Natural killer cell (primary cell): ENCODE data around the gene UTS2R. TPM values are rescaled to one million over a fixed set of nuclear protein-coding genes. Genes with fewer than 3 reads are reported as not detected.

Experiments used
- ATAC-seq, 3 donors: fragments of 150-1000 bp in 2 of 3; fragments of 200-7000 bp in 1 of 3; cut with Tn5 transposase; 1 replicate in 1 of 3; 2 replicates in 2 of 3; pipeline ENCODE4 v1.10.0; 2021; ENCODE audit warnings: mild to moderate bottlenecking in 2 of 3, moderate library complexity in 2 of 3
- DNase-seq, 2 donors: peaks; one replicate each; pipeline versions ENCODE4 v3.0.0 to v3.0.0-alpha.2; 2013 to 2021; ENCODE audit warnings: mixed read lengths in 1 of 2
- H3K27ac ChIP-seq: one replicate; pipeline ENCODE4 v1.5.1; 2013; ENCODE audit warnings: mild to moderate bottlenecking, low read length
- H3K27me3 ChIP-seq: one replicate; pipeline ENCODE4 v1.6.1; 2013; ENCODE audit warnings: low read length; ENCODE audit not compliant: control insufficient read depth, insufficient read depth
- H3K36me3 ChIP-seq: one replicate; pipeline ENCODE4 v1.6.1; 2013; ENCODE audit warnings: low read length; ENCODE audit not compliant: control insufficient read depth, insufficient read depth
- H3K4me1 ChIP-seq: one replicate; pipeline ENCODE4 v1.6.1; 2013; ENCODE audit warnings: low read length; ENCODE audit not compliant: control insufficient read depth, insufficient read depth
- H3K4me3 ChIP-seq: one replicate; pipeline ENCODE4 v1.5.1; 2013; ENCODE audit warnings: low read length
- H3K9me3 ChIP-seq: one replicate; pipeline ENCODE4 v1.6.1; 2013; ENCODE audit warnings: low read length; ENCODE audit not compliant: control insufficient read depth, insufficient read depth
- H3K27ac Mint-ChIP-seq, 2 donors: one replicate each; pipeline ENCODE4 v1.8.0; 2022; ENCODE audit warnings: mild to moderate bottlenecking in 2 of 2, mixed read lengths in 2 of 2, moderate library complexity in 1 of 2
- H3K27me3 Mint-ChIP-seq, 2 donors: one replicate each; pipeline ENCODE4 v1.8.0; 2022; ENCODE audit warnings: low read depth in 2 of 2, mixed read lengths in 2 of 2
- H3K36me3 Mint-ChIP-seq: one replicate; pipeline ENCODE4 v1.8.0; 2022; ENCODE audit warnings: mixed read lengths
- H3K4me1 Mint-ChIP-seq, 2 donors: one replicate each; pipeline ENCODE4 v1.8.0; 2022; ENCODE audit warnings: mixed read lengths in 2 of 2
- H3K4me3 Mint-ChIP-seq: one replicate; pipeline ENCODE4 v1.8.0; 2022; ENCODE audit warnings: mild to moderate bottlenecking, moderate library complexity, mixed read lengths
- H3K9me3 Mint-ChIP-seq, 2 donors: one replicate each; pipeline ENCODE4 v1.8.0; 2022; ENCODE audit warnings: mixed read lengths in 2 of 2
- CTCF ChIP-seq: fragments of 200-600 bp; IDR thresholded peaks from one replicate; pipeline ENCODE4 v1.8.0; 2022; ENCODE audit warnings: antibody characterized with exemption
- WGBS: methylation state at CpG from one replicate; pipeline ENCODE4 v1.1.7; 2013; ENCODE audit warnings: missing lambda C conversion rate; ENCODE audit not compliant: insufficient coverage; 5-methylcytosine and 5-hydroxymethylcytosine counted together
- intact Hi-C: fragments of 100-400 bp; cut with micrococcal nuclease; formaldehyde crosslinking; loops from one replicate; pipeline ENCODE4 v1.14.2; 2022
- total RNA-seq, 4 donors: library from RNA; stranded (reverse); fragments of 120-200 nt in 1 of 4; gene quantifications; one replicate each; pipeline versions ENCODE4 v1.2.3 to v1.2.4, GENCODE V29; 2013 to 2022

UTS2R gene
- total RNA-seq, 3 donors from 2014 or later (not counting 1 experiment from before 2014, with no cell fraction given): 0.28 TPM; not detected in 2

- WGBS: 47% methylated on average over 13 of the region's 13 CpGs
- no peak overlapping the region for H3K27ac Mint-ChIP-seq
- H3K36me3 ChIP-seq: peaks cover 19% of the 10 kb centered on the region
- no peaks in the 10 kb centered on the region for H3K27me3 Mint-ChIP-seq
- no peak overlapping the region for H3K27ac ChIP-seq
- H3K4me1 ChIP-seq: peaks cover 5% of the 10 kb centered on the region
- ATAC-seq: no peak
- no peaks in the 10 kb centered on the region for H3K27me3 ChIP-seq
- TF ChIP-seq CTCF: no peak
- H3K36me3 Mint-ChIP-seq: no peaks in the 10 kb centered on the region
- no peak overlapping the region for H3K4me3 ChIP-seq
- intact Hi-C loops: no loop called here
- peaks cover 0 to 9% of the 10 kb centered on the region in 2 donors for H3K4me1 Mint-ChIP-seq
- H3K9me3 ChIP-seq: no peaks in the 10 kb centered on the region
- H3K9me3 Mint-ChIP-seq: no peaks in the 10 kb centered on the region
- no peak overlapping the region for H3K4me3 Mint-ChIP-seq
- DNase-seq: no peak
These were observed 35.7 kb downstream of the UTS2R start for GRCh38 chr17:82407255-82407654.

DNA sequence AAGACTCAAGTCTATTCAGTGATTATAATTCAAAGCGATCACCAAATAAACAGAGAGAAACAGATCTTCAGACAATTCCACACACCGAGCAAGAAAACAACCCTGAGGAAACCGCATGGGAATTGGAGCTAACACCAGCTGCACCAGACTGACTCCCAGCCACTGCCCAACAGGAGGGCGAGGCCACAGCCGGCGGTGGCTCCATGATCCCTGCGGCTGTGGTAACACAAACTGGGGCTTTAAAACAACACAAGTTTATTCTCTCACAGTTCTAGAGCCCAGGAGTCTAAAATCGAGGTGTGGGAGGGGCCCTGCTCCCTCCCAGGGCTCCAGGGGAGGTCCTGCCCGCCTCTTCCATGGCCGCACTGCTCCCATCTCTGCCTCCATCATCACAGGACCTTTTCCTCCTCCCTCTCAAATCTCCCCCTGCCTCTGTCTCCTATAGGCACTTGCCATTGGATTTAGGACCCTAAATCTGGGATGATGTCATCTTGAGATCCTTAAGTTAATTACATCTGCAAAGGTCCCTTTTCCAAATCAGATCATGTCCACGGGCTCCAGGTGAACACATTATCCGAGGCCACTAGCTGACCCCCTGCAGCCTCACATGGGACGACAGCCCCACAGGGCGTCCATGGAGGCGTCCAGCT is 36.8 kb downstream of the UTS2R start:
- no peaks in the 10 kb centered on the region for H3K9me3 Mint-ChIP-seq
- ATAC-seq (no peak), DNase-seq (no peak)
- Histone ChIP-seq H3K27ac (no peak overlapping the region), H3K9me3 (no peaks in the 10 kb centered on the region), H3K27me3 (no peaks in the 10 kb centered on the region), H3K4me3 (no peak overlapping the region), H3K4me1 (peaks cover 5% of the 10 kb centered on the region), H3K36me3 (peaks cover 17% of the 10 kb centered on the region)
- no peak overlapping the region for H3K4me3 Mint-ChIP-seq
- no peaks in the 10 kb centered on the region for H3K27me3 Mint-ChIP-seq
- H3K27ac Mint-ChIP-seq: no peak overlapping the region
- intact Hi-C loops: no loop called here
- no peaks in the 10 kb centered on the region for H3K36me3 Mint-ChIP-seq
- peaks cover 0 to 9% of the 10 kb centered on the region in 2 donors for H3K4me1 Mint-ChIP-seq
- TF ChIP-seq CTCF: no peak
- 95% methylated on average over 15 of the region's 15 CpGs for WGBS

GRCh38 chr17:82408938-82409318 is 37.4 kb downstream of the UTS2R start:
- H3K4me3 ChIP-seq: no peak overlapping the region
- no peak overlapping the region for H3K27ac Mint-ChIP-seq
- peaks cover 5% of the 10 kb centered on the region for H3K4me1 ChIP-seq
- H3K4me1 Mint-ChIP-seq: peaks cover 0 to 4% of the 10 kb centered on the region in 2 donors
- H3K27me3 Mint-ChIP-seq: no peaks in the 10 kb centered on the region
- H3K4me3 Mint-ChIP-seq: no peak overlapping the region
- no peaks in the 10 kb centered on the region for H3K9me3 Mint-ChIP-seq
- TF ChIP-seq CTCF: no peak
- WGBS: 98% methylated on average over 21 of the region's 21 CpGs
- no peak for ATAC-seq
- H3K27me3 ChIP-seq: no peaks in the 10 kb centered on the region
- H3K9me3 ChIP-seq: no peaks in the 10 kb centered on the region
- no peak for DNase-seq
- peaks cover 15% of the 10 kb centered on the region for H3K36me3 ChIP-seq
- no peaks in the 10 kb centered on the region for H3K36me3 Mint-ChIP-seq
- intact Hi-C loops: no loop called here
- no peak overlapping the region for H3K27ac ChIP-seq
